SK-N-MC (cell line): ENCODE data around the gene INTS15.

Experiments used
- DNase-seq: peaks from one replicate; pipeline ENCODE4 v3.0.0-alpha.2; 2011; ENCODE audit warnings: low read depth, low spot score
- H3K27ac ChIP-seq: fragments of 200-600 bp; sonication (generic); 2 replicates; pipeline ENCODE4 v1.5.1; 2016; ENCODE audit warnings: mixed run types
- H3K36me3 ChIP-seq: fragments of 200-600 bp; sonication (generic); 2 replicates; pipeline ENCODE4 v1.6.1; 2017; ENCODE audit warnings: antibody characterized with exemption, low read length, mixed read lengths; ENCODE audit not compliant: insufficient read depth
- H3K4me3 ChIP-seq: fragments of 200-600 bp; sonication (generic); 2 replicates; pipeline ENCODE4 v1.5.1; 2016
- H3K9ac ChIP-seq: fragments of 200-600 bp; sonication (generic); 2 replicates; pipeline ENCODE4 v1.8.0; 2017; ENCODE audit warnings: mixed run types, mixed read lengths; ENCODE audit not compliant: insufficient read length
- H3K9me3 ChIP-seq: fragments of 200-600 bp; sonication (generic); 2 replicates; pipeline ENCODE4 v1.6.1; 2017; ENCODE audit warnings: low read depth, mild to moderate bottlenecking, antibody characterized with exemption, low read length, moderate library complexity, mixed read lengths
- EZH2 ChIP-seq: fragments of 200-600 bp; sonication (generic); IDR thresholded peaks from one replicate; pipeline ENCODE4 v1.6.1; 2017; ENCODE audit warnings: antibody characterized with exemption
- FOXP2 ChIP-seq: optimal IDR thresholded peaks from 2 replicates; pipeline ENCODE3; 2011; ENCODE audit warnings: mild to moderate bottlenecking, moderate library complexity; ENCODE audit not compliant: insufficient read depth; ENCODE audit errors: extremely low read length, control extremely low read depth
- POLR2AphosphoS5 ChIP-seq: IDR thresholded peaks from 2 replicates; pipeline ENCODE4 v1.6.1; 2012; ENCODE audit warnings: mild to moderate bottlenecking, low read depth, low read length, borderline replicate concordance

The INTS15 gene

GRCh38 chr7:6621195-6622133 lies 31.6 kb downstream of the INTS15 start:
- no peak overlapping the region for H3K4me3 ChIP-seq

GRCh38 chr7:6622134-6622710 lies 32.4 kb downstream of the INTS15 start:
- no peak for DNase-seq
- H3K4me3 ChIP-seq = no peak overlapping the region
- H3K9me3 ChIP-seq = no peaks in the 10 kb centered on the region
- H3K36me3 ChIP-seq = no peaks in the 10 kb centered on the region
- TF ChIP-seq POLR2AphosphoS5 (no peak), EZH2 (no peak), FOXP2 (no peak)
- H3K9ac ChIP-seq = no peak overlapping the region
- no peak overlapping the region for H3K27ac ChIP-seq

More at GRCh38 chr7:6621195-6622133, 31.6 kb downstream of the INTS15 start:
- no peaks in the 10 kb centered on the region for H3K36me3 ChIP-seq
- no peak overlapping the region for H3K27ac ChIP-seq
- H3K9me3 ChIP-seq = no peaks in the 10 kb centered on the region
- no peak for DNase-seq
- TF ChIP-seq EZH2 (no peak), FOXP2 (no peak)
- H3K9ac ChIP-seq = no peak overlapping the region

- DNase-seq = no peak
- H3K27ac ChIP-seq = no peak overlapping the region
- H3K9me3 ChIP-seq = no peaks in the 10 kb centered on the region
- H3K9ac ChIP-seq = no peak overlapping the region
- TF ChIP-seq FOXP2 (no peak), EZH2 (no peak), POLR2AphosphoS5 (no peak)
- H3K4me3 ChIP-seq = no peak overlapping the region
- H3K36me3 ChIP-seq = no peaks in the 10 kb centered on the region
Measured at GRCh38 chr7:6623589-6624245, 33.9 kb downstream of the INTS15 start.

- H3K36me3 ChIP-seq = no peaks in the 10 kb centered on the region
- DNase-seq = no peak
- no peak overlapping the region for H3K4me3 ChIP-seq
- TF ChIP-seq POLR2AphosphoS5 = no peak
- no peak for TF ChIP-seq EZH2
- no peak for TF ChIP-seq FOXP2
- no peaks in the 10 kb centered on the region for H3K9me3 ChIP-seq
- H3K27ac ChIP-seq = no peak overlapping the region
- H3K9ac ChIP-seq = no peak overlapping the region
Measured at GRCh38 chr7:6624246-6624611, 34.4 kb downstream of the INTS15 start.

GRCh38 chr7:6628045-6628444 lies 38.2 kb downstream of the INTS15 start:
- Histone ChIP-seq H3K4me3 (no peak overlapping the region), H3K9ac (no peak overlapping the region), H3K27ac (no peak overlapping the region), H3K9me3 (no peaks in the 10 kb centered on the region), H3K36me3 (no peaks in the 10 kb centered on the region)
- TF ChIP-seq POLR2AphosphoS5 = no peak
- TF ChIP-seq FOXP2 = no peak
- TF ChIP-seq EZH2 = no peak
- no peak for DNase-seq

GRCh38 chr7:6630007-6630849 lies 40.4 kb downstream of the INTS15 start:
- Histone ChIP-seq H3K27ac (no peak overlapping the region), H3K4me3 (no peak overlapping the region), H3K9ac (no peak overlapping the region), H3K36me3 (no peaks in the 10 kb centered on the region), H3K9me3 (no peaks in the 10 kb centered on the region)
- TF ChIP-seq POLR2AphosphoS5 = no peak
- TF ChIP-seq FOXP2 = no peak
- no peak for TF ChIP-seq EZH2
- no peak for DNase-seq

GRCh38 chr7:6631605-6632004 lies 41.8 kb downstream of the INTS15 start:
- Histone ChIP-seq H3K9me3 (no peaks in the 10 kb centered on the region), H3K27ac (no peak overlapping the region), H3K36me3 (no peaks in the 10 kb centered on the region), H3K9ac (no peak overlapping the region), H3K4me3 (no peak overlapping the region)
- no peak for DNase-seq
- TF ChIP-seq POLR2AphosphoS5 (no peak), FOXP2 (no peak), EZH2 (no peak)
